D341Med (cell line): ENCODE results near the gene CUTA.
A peak's percentile ranks its signal among the peaks of the same experiment; 100 is the strongest.

Experiments
- DNase-seq: peaks from one replicate; pipeline ENCODE4 v3.0.0; 2012; ENCODE audit warnings: low spot score

Gene CUTA, protein sequence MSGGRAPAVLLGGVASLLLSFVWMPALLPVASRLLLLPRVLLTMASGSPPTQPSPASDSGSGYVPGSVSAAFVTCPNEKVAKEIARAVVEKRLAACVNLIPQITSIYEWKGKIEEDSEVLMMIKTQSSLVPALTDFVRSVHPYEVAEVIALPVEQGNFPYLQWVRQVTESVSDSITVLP

DNA sequence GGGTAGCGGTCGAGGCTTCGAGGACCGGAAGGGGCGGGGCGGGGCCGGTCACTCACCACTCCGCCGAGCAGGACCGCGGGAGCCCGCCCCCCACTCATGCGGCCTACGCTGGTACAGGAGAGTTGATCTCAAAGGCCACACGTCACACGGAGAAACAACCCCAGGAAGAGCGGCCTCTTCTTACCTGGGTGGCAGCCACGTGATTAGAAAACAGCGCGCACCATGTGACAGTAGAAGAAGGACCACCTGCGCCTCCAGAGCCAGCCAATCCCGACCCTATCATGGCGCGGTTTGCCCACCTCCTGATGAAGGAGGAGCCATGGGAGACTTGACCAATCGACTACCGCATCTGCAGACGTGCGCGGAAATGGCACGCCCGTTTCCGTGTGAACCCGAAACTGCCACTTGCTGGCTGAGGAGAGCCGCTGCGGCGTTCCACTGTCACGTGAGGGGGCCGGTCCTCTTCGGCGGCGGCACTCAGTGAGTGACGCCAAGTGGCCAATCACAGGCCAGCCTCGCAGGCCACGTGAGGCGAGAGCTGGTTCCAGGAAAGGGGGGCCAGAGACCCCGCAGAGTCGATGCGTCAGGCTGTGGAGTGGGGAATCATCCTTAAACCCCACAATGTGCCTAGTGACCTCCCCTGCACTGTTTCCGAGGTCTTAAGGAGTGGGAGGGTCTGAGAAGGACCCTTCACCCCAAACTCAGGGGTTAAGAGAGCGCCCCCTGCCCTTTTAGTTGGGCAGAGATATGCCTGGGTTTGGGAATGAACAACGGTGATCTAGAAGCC is at the start of gene CUTA:
TSS of gene CUTA (minus strand) at position 205 of the 787 bp plus-strand sequence. CDS start at position 98, 107 bp downstream.
- DNase-seq, result peak; percentile 94

DNA sequence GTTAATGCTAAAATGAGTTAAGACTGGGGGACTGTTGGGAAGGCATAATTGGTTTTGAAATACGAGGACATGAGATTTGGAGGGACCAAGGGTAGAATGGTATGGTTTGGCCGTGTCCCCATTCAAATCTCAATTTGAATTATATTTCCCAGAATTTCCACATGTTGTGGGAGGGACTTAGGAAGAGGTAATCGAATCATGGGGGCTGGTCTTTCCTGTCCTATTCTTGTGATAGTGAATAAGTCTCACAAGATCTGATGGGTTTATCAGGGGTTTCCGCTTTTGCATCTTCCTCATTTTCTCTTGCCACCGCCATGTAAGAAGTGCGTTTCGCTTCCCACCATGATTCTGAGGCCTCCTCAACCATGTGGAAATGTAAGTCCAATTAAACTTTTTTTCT is 49.2 kb upstream of the CUTA start:
- no peak for DNase-seq

DNA sequence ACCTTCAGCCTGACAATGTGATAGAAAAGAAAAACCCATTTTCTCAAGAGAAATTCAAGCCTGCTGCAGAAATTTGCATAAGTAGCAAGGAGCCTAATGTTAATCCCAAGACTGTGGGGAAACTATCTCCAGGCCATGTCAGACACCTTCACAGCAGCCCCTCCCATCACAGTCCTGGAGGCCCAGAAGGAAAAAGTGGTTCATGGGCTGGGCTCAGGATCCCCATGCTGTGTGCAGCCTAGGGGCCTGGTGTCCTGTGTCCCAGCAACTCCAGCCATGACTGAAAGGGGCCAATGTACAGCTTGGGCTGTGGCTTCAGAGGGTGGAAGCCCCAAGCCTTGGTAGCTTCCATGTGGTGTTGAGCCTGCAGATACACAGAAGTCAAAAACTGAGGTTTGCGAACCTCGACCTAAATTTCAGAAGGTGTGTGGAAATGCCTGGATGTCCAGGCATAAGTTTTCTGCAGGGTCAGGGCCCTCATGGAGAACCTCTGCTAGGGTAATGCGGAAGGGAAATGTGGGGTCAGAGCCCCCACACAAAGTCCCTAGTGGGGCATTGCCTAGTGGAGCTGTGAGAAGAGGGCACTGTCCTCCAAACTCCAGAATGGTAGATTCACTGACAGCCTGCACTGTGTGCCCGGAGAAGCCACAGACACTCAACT is 48.3 kb upstream of the CUTA start:
- DNase-seq, result no peak

DNA sequence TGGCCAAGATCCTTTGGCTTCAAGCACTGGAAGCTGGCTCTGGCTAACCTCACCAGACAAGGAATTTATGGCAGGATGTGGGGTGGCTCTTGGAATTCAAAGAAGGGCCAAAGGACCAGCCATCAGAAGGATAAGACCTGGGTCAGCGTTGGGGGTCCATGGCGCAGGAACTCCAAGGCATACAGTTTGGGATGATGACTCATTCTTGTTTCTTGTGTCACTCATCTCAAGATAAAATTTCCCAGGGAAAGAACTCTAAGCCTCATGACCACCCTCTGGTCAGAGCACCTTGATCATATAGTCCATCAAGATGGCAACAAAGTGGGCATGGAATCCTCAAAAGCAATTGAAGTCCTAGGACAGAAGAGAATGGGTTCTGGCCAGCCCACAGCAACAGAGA is 41.3 kb upstream of the CUTA start:
- DNase-seq, result no peak

DNA sequence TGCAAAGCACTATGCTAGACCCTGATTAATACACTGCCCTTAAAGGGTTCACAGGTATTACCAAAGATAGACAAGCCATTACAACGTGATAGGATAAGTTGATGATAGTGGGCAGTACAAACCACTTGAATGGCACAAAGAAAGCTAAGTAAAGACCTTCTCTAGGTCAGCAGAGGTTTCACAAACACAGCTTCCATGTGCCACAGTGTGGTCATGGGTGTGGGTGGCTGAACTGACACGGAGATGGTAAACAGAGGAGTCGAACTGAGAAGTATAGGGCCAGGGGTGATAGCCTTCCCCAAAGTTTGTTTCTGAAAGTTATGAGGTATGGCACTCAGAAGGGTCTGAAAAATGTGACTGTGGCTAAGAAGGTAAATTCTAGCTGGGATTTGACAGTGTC is 40.8 kb upstream of the CUTA start:
- DNase-seq, result no peak

DNA sequence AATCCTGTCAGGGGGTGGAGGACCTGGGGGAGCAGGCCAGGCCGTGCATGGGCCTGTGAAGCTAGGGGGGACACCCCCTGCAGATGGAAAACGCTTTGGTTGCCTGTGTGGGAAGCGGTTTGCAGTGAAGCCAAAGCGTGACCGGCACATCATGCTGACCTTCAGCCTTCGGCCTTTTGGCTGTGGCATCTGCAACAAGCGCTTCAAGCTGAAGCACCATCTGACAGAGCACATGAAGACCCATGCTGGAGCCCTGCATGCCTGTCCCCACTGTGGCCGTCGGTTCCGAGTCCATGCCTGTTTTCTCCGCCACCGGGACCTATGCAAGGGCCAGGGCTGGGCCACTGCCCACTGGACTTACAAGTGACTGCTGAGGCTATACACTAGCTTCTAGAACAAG is 38.2 kb upstream of the CUTA start:
- no peak for DNase-seq

DNA sequence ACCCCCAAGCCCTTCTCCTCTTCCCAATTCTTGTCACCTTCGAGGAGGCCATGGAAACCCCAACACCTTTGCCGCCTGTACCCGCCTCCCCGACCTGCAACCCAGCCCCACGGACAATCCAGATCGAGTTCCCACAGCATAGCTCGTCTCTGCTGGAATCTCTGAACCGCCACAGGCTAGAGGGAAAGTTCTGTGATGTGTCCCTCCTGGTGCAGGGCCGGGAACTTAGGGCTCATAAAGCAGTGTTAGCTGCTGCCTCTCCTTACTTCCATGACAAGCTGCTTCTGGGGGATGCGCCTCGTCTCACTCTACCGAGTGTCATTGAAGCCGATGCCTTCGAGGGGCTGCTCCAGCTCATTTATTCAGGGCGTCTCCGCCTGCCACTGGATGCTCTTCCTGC is 37.1 kb upstream of the CUTA start:
- DNase-seq, result no peak

DNA sequence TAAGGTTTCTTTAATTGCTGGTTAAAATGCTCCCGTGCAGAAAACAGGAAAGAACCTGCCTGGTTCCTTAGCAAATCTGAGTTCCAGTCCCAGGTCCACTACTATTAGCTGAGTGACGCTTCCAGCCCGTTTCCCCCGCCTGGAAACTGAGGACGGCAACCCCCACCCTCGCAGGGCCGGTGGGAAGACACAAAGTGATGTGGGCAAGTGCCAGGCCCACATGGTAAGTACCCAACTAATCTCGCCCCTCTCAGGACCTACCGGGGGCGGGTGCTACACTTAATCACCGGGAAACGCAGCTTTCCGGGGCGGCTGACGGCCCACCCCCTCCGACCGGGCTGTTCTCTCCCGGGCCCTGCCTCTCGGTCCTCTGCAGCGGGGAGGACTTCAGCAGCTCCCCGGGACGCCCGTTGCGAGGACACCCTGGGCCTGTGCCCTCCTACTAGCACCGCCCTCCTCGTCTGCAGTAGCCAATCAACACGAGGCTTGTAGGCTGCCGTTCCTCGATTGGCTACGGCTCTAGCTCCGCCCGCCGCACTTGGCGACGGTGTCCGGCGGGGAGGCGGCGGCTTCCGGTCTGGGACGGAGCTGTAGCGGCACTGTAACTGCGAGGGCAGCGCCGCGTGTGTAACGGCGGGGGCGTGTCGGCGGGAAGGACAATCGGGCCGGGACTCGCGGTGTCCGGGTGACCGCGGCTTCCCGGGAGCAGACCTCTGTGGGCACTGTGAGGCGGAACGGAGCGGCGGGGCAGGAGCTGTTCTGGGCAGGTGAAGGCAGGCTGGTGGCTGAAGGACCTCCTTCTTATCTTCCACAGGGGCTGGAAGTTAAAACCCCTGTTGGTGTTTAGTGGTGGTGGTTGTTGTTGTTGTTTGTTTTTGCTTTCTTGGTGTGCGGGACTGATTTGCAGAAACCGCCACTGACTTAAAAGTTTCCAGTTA is 36.4 kb upstream of the CUTA start, which contains the start of gene ZBTB9:
TSS of gene ZBTB9 (plus strand) at position 568 of the 938 bp plus-strand sequence. CDS start 525 bp downstream, outside the sequence.
- peak; percentile 99 for DNase-seq

DNA sequence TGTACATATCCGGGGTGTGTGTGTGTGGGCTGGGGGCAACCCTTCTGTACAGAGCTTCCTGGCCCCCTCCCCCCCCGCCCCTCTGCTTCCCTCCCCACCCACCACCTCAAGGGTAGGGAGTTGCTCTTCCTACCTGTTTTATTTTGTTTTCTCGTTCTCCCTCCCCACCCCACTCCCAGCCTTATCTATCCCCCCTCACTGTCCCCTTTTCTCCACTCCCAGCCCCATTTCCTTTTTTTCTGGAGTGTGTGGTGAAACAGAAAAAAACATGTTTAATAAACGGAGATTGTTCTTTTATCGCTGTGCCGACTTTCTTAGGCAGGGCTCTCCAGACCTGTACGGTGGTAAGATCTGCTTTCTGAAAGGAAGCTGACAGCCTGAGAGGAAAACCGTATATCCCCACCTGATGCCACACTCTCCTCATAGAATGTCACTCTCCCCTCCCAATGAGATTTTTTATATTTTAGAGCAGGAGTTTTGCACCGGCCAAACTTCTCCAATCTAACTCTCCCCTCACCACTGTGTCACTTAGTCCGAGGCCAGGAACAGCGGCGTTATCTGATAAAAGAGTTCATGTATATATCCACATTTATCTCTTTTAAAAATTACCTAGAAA is 35.6 kb upstream of the CUTA start:
- DNase-seq, result no peak

DNA sequence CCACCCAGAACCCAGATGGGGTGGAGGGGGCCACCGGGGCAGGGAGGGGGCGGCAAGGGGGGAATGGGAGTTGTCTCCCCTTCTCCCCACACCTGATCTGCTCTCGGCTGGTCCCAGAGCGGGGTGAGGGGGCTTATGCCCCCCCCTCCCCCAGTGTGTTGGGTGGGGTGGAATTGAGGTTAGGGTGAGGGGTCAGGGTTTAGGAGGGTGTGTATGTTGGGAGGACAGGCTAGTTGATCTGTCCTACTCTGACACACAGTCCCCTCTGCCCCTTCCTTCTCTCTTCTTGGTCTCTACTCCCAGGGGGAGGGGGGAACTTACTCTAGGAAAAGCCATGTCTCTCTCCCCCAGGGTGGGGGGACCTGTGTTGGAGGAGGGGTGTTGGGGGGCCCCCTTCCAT is 34.6 kb upstream of the CUTA start:
- no peak for DNase-seq

DNA sequence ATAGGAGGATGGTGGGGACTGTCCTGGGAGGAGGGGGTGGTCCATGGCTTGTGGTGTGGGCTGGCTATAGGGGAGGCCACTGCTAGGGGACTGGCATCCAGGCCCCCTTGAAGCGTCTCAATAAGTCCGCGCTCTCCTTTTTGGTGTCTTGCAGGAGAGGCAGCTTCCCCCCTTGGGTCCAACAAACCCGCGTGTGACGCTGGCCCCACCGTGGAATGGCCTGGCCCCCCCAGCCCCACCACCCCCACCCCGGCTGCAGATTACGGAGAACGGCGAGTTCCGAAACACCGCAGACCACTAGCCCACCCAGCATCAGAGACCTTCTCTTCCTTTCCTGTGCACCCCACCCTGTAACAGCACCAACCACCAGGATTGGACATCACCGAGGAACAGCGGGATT is 33.7 kb upstream of the CUTA start:
- DNase-seq, result no peak

DNA sequence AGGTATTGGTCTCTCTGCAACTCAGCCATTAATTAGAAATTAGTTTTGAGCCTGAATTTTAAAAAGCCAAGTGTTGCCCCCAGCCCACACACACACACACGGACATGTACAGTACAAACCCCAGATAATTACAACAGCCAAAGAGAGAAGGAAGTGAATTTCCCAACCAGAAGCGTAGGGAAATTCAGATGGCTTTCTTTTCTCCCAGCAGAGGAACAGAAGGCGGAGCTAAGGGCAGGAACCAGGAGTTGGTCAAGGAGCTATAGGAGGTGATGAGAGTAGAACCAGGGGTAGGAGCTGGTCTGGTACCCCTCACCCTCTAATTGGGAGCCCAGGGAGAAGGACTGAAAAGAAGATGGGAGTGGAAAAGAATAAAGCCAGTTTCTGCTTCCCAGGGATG is 32.5 kb upstream of the CUTA start:
- no peak for DNase-seq

DNA sequence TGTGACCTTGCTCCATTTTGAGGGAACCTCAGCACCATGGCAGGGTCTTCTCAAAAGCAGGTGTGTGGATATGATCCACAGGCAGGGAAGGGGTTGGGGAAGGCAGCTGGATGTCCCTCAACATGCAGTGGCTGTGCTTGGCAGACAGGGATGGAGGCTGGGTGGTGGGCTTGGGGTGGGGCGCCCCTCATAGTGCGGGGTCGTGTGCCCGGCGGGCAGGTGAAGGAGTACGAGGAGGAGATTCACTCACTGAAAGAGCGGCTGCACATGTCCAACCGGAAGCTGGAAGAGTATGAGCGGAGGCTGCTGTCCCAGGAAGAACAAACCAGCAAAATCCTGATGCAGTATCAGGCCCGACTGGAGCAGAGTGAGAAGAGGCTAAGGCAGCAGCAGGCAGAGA is 28.4 kb upstream of the CUTA start:
- no peak for DNase-seq

DNA sequence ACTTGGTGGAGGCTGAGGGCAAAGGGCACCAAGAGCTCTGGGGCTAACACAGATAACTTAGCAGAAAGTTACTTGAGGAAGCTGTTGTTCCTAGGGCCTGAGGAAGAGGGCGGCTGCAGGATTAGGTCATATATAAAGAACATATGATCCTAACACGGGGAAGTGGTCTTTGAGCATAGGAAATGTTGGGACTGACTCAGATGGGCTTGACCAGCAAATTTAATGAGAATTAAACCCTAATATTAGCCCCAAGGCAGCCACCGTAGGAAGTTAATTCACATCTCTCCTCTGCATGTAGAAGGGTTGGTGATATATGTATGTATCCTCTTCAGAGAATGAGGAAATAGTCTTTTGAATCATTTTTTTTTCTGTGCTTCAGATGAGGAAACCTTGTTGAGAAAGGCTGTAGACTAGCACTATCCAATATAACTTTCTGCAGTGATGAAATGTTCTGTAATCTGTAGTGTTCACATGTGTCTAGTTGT is 27.3 kb upstream of the CUTA start:
- no peak for DNase-seq

DNA sequence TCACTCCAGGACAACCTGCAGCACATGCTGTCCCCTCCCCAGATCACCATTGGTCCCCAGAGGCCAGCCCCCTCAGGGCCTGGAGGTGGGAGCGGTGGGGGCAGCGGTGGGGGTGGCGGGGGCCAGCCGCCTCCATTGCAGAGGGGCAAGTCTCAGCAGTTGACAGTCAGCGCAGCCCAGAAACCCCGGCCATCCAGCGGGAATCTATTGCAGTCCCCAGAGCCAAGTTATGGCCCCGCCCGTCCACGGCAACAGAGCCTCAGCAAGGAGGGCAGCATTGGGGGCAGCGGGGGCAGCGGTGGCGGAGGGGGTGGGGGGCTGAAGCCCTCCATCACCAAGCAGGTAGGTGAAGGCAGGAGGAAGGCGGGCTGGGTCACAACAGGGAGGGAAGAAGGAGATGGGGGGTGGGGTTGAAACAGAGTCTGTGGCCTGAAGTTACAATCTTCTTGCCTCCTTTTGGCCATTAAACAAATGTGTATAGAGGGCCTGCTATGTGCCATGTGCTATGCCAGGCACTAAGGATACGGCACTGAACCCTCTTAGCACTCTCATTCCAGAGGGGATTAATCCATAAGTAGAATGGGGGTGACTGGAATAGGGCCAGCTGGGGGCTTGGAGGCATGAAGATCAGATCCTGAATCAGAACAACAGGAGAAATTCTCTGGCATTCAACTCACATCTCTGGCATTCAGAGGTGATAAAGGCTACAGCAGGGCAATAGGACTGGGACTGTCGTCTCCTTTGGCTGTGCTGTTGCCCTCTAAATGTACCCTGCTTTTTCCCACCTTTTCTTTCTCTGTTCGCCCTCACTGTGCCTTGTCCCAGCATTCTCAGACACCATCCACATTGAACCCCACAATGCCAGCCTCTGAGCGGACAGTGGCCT is 26.0 kb upstream of the CUTA start:
- DNase-seq, result no peak

DNA sequence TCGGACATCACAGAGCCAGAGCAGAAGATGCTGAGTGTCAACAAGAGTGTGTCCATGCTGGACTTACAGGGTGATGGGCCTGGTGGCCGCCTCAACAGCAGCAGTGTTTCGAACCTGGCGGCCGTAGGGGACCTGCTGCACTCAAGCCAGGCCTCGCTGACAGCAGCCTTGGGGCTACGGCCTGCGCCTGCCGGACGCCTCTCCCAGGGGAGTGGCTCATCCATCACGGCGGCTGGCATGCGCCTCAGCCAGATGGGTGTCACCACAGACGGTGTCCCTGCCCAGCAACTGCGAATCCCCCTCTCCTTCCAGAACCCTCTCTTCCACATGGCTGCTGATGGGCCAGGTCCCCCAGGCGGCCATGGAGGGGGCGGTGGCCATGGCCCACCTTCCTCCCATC is 25.1 kb upstream of the CUTA start:
- no peak for DNase-seq

DNA sequence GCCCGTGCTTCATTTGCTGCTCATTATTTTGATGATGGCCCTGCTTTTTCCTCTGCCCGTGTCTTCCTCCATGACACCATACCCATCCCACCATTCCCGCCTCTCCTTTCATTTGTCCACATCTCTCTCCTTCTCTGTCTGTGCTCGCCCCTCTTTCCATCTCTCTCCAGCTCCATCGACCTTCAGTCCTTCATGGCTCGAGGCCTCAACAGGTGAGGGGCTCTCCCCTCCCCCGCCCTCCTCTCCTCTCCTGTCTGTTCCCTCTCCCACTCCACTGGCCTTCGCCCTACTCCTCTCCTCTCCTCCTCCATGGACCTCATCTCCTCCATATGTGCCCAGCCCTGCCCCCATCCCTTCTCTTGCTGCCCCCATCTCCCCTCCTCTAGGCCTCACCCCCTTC is 24.4 kb upstream of the CUTA start:
- no peak for DNase-seq

DNA sequence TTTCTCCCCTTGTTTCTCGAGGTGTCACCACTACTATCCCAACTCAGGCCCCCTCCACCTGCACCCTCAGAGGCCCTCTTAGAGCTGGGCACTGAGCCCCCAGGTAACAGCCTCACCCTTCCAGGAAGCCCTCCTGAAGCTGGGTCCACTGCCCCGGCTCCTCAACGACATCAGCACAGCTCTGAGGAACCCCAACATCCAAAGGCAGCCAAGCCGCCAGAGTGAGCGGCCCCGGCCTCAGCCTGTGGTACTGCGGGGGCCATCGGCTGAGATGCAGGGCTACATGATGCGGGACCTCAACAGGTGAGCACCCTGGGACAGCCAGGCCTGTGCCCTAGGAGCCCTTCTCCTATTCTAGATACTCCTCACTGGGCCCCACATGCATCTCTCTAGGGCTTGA is 23.6 kb upstream of the CUTA start:
- DNase-seq, result no peak

DNA sequence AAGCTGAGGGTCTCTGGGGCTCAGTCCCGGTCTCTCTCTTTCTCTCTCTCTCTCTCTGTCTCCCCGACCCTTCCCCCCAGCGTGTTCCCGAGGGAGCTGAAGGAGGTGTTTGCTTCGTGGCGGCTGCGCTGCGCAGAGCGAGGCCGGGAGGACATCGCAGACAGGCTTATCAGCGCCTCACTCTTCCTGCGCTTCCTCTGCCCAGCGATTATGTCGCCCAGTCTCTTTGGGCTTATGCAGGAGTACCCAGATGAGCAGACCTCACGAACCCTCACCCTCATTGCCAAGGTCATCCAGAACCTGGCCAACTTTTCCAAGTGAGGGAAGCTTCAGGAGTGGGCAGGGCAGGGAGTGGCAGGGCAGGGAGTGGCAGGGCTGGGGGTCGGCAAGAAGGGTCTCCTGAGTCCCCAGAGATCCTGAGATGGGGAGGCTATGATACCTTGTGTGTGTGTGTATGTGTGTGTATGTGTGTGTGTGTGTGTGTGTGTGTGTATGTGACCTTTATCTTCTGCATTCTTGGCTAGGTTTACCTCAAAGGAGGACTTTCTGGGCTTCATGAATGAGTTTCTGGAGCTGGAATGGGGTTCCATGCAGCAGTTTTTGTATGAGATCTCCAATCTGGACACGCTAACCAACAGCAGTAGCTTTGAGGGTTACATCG is 22.9 kb upstream of the CUTA start:
- DNase-seq, result no peak
